ENCODE measurements around the gene NIT1. TPM values are rescaled to one million over a fixed set of nuclear protein-coding genes. Genes with fewer than 3 reads are reported as not detected.
"Not testable (repeated sequence)": the region's sequence is repeated elsewhere in the genome, so short reads cannot be mapped to it uniquely, and the experiment has no call there.

Gene NIT1
- total RNA-seq, 2 donors from 2014 or later, result 74.4 to 76.6 TPM

DNA sequence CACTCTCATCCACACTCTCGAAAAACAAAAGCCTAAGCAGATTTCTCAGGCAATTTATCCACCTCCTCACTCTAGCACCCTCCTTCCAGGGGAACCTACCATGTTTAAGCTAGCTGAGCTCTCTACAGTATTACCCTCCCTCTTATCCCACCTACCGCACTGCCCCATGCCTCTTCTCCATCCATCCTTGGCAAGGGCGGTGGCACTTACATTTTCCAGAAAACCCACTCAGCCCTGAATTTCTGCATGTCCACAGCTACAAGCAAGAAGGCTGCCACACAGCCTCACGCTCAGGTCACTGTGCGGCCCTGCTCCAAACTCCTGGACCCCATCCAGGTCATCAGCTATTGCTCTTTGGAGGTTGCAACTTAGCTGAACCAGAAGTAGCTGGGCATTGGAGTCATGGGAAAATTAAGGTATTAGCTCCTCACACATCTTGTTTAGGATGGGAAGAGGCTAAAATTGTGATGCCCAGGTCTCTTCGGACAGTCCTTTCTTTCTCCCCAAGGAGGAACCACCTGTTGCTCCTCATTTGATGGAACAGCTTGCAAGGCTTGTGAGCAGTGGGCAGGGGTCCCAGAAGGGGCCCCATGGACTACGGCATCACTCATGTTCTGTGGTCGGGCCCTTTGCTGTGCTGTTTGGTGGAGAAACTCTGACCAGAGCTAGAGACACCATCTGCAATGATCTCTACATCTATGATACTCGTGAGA, 18.7 kb upstream of the NIT1 start:
- peak in 1 of 2 donors; percentile 22 for DNase-seq
- ATAC-seq, result no peak
- intact Hi-C loops (cut with DNase I, micrococcal nuclease), result no loop called here

DNA sequence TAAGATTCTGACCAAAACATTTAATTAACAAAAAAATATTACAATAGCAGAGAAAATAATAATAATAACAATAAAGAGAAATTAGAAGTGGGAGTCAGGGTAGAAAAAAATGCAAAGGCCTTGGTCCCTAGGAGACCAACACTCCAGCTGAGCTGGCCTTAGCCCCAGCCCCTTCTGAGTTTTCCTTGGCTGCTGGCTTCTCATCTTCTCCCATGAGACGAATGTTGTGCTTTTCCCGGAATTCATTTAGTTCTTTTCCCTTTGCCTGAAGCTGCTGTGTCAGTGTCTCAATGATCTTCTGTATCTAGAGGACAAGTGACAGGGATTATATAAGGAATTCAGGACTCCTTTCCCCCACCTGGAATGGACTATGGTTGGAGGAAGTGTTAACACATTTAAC, 17.3 kb upstream of the NIT1 start:
- no peak for ATAC-seq
- no peak for DNase-seq
- intact Hi-C loops (cut with DNase I, micrococcal nuclease), result no loop called here

DNA sequence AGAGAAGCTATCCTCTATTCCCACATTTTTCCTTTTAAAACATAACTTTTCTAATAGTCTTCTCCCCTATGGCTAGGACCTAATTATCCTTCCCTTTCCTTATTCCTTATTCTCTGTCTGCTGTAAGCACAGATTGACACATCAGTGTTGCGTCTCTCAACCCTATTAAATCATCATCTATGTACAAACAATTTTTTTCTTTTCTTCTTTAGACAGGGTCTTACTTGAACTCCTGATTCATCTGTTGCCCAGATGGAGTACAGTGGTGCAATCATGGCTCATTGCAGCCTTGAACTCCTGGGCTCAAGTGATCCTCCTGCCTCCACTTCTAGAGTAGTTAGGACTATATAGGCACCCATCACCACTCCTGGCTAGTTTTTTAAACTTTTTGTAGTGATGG, 11.5 kb upstream of the NIT1 start:
- intact Hi-C loops (cut with DNase I, micrococcal nuclease), result no loop called here
- DNase-seq (no peak), ATAC-seq (no peak)

DNA sequence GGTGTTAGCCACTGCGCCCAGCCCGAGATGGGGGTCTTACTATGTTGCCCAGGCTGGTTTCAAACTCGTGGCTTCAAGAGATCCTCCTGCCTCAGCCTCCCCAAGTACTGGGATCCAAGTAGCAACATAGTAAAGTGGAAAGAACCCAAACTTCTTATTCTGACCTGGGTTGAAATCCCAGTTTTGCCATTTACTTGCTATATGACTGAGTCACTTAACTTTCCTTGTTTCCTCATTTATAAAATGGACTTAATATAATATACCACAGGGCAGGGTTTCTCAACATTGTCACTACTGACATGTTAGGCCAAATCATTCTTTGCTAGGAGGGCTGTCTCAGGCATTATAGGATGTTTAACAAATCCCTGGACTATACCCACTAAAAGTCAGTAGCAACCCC, 6.8 kb upstream of the NIT1 start:
- ATAC-seq (no peak), DNase-seq (no peak)

DNA sequence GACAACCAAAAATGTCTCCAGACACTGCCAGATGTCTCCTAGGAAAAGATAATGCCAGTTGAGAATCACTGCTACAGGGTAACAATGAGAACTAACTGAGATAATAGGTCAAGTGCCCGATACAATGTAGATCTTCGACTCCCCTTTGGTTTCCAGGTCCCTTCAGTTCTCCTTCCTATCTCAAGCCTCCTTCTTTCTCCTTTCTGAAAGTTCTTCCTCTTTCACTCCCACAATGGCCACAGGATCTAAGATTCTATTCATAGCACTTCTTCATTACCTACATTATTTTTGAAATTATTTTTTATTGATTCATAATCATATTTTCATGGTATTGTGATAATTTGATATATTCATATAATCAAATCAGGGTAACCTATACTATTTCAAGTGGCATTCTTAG, 6.4 kb upstream of the NIT1 start:
- ATAC-seq (no peak), DNase-seq (no peak)
- intact Hi-C loops (cut with DNase I, micrococcal nuclease), result no loop called here

More for the DNA sequence above, 6.8 kb upstream of the NIT1 start:
- intact Hi-C loops (cut with DNase I, micrococcal nuclease), result no loop called here

DNA sequence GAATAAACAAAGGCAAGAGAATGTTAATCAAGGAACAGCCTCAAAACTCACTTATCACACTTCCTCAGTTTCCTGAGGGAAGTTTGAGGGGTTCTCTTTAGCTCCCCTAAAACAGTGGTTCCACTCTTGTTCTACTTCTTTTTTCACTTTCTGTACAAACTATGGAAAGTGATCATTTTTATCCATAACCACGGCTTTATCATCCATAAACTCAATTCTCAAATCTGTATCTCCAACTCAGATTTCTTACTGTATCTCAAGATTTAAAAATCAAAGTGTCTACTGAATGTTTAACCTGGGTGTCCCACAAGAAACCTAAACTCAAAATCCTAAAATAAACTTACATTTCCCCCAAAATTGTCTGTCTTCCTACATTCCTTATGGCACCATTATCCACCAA, 4.0 kb upstream of the NIT1 start:
- no peak for ATAC-seq
- no peak for DNase-seq
- intact Hi-C loops (cut with DNase I, micrococcal nuclease), result no loop called here

DNA sequence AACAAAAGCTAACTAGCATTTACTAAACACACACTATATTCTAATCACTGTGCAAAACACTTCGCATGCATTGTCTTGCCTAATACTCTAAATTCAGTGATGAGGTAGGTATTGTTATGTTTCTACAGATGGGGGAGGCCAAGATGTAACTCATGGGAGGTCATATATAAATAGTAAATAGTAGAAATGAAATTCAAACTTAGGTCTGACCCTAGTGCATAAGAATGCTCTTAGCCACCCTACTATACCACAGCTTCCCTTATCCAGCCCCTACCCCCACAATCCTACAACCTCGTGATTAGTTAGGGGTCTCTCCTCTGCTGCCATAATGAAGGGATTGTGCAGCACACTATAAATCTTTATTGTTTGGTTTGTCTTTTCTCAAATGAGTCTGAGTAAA, 3.3 kb upstream of the NIT1 start:
- no peak for DNase-seq
- no peak for ATAC-seq
- intact Hi-C loops (cut with DNase I, micrococcal nuclease), result no loop called here

DNA sequence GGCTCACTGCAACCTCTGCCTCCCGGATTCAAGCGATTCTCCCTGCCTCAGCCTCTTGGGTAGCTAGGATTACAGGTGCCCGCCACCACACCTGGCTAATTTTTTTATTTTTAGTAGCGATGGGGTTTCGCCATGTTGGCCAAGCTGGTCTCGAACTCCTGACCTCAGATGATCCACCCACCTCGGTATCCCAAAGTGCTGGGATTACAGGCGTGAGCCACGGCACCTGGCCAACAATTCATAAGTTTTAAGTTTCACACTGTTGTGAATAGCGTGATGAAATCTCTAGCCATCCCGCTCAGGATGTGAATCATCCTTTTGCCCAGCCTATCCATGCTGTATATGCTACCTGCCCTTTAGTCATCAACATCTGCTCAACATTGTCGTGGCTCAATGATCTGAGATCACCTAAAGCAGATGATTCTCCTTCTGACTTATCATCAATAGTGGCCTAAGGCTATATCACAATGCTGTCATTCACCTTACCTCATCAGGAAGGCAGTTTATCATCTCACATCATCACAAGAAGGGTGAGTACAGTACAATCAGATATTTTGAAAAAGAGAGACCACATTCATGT, 2.7 kb upstream of the NIT1 start:
- intact Hi-C loops (cut with DNase I, micrococcal nuclease), result no loop called here
- DNase-seq, result no peak
- no peak for ATAC-seq

DNA sequence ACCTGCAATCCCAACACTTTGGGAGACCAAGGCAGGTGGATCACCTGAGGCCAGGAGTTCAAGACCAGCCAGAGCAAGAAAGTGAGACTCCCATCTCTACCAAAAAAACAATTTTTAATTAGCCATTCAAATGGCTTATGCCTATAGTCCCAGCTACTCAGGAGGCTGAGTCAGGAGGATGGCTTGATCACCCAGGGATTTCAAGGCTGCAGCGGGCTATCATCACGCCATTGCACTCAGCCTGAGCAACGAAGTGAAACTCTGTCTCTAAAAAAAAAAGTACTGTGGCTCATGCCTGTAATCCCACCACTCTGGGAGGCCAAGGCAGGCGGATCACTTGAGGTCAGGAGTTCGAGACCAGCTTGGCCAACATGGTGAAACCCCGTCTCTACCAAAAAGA, 1.9 kb upstream of the NIT1 start:
- ATAC-seq; DNase-seq; intact Hi-C loops (cut with DNase I, micrococcal nuclease): not testable (repeated sequence)

DNA sequence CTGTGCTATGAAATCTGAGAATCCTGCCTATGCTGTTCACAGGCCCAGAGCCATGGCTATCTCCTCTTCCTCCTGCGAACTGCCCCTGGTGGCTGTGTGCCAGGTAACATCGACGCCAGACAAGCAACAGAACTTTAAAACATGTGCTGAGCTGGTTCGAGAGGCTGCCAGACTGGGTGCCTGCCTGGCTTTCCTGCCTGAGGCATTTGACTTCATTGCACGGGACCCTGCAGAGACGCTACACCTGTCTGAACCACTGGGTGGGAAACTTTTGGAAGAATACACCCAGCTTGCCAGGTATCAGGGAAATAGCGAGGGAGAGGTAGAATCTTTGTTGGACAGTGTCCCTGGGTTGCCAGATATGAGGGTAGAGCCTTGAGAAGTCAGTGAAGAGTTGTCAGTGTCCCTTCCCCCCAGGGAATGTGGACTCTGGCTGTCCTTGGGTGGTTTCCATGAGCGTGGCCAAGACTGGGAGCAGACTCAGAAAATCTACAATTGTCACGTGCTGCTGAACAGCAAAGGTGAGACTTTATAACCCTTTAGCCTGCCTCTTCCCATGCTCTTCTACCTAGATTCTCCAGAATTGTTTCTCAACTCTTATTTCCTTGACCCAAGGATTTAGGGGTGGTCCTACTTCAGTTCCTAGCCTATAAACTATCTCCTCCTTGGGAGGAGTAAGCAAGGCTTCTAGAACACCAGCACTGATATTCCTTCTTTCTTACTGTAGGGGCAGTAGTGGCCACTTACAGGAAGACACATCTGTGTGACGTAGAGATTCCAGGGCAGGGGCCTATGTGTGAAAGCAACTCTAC, 1.4 kb downstream of the NIT1 start:
- intact Hi-C loops (cut with DNase I, micrococcal nuclease), result no loop called here

DNA sequence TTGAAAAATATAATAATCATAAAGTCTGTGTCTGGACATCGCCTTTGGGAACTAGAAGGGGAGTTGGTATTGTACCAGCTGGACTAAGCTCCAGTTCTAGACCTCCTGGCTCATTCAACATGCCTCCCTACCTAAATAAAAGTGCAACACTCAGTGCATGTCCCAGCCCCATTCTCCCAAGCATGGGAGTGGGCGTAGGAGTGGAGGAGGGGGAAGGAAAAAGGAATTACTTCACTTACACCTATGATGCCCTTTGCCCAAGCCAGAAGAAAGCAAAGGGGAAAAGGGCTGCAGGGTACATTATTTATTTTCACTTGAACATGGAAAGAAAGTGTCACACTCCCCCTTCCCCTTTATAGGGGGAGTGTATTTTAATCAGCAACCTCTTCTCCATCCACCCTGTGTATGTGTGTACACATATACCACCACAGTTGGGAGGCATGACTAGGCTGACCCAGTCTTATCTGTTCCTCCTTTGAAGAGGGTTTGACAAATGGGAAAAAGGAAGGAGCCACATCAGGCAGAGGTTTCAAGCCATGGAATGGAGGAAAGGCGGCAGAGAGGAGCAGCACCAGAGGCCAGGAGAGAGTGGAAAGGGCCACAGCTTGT, 3.2 kb downstream of the NIT1 start:
- ATAC-seq (no peak), DNase-seq (no peak)
- intact Hi-C loops (cut with DNase I, micrococcal nuclease), result no loop called here

More for the DNA sequence above, 1.4 kb downstream of the NIT1 start:
- ATAC-seq (peak; percentile 55), DNase-seq (peak; percentile 50 to 65)

DNA sequence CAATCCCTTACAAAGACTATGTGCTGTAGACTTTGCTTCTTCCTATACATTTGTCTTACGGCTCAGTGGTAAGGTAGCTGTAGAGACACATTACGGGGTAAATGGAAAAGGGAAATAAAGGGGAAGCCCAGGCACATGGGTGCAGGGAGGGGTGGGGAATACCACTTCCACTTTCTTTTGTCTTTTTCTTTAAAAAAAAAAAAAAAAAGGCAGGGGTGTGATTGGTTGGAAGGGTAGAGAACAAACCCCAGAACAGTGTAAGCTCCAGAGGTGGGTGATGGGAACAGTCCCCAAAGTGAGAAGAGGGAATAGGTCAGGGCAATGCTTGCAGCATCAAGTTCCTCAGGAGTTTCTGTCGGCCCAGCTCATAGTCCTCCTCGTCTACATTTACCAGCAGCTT, 3.9 kb downstream of the NIT1 start:
- ATAC-seq, result no peak

DNA sequence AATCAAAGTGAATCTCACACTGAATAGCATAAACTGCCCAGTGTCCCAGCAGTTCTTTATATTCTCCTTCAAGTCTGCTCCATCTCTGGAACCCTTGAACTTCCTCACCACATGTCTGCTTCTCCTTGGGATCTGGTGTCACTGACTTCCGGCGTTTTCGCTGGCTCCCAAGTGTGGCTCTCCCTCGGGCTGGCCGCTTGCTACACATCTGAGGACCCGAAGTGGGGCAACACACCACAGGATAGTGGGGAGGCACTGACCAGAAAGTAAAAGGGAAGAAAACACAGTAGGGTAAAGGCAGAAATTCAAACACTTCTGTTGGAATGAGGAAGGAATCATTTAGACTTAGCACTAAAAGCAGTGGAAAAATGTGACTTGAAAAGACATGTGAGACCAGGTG, 5.1 kb downstream of the NIT1 start:
- ATAC-seq, result no peak
- intact Hi-C loops (cut with DNase I, micrococcal nuclease), result no loop called here
- DNase-seq, result no peak

More for the DNA sequence above, 3.9 kb downstream of the NIT1 start:
- intact Hi-C loops (cut with DNase I, micrococcal nuclease), result no loop called here
- DNase-seq, result no peak

DNA sequence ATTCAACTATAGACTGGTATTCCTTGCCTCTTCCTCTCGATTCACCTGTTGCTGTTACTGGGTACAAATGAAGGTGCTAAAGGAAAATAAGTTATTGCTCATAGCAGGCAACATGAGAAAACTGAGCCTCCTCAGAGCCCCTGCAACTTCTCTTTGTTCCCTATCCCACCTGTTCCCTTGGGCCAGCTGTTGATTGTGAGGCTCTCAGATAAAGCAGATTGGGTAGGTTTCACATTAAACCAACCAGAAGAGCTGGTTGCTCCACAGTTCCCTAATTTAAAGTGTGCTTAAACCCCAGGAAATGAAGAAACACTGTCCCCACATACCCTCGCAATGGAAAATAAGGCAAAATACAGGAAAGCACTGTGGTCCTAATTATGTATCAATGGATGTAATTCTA, 9.7 kb downstream of the NIT1 start:
- ATAC-seq (no peak), DNase-seq (no peak)
- intact Hi-C loops (cut with DNase I, micrococcal nuclease), result no loop called here

DNA sequence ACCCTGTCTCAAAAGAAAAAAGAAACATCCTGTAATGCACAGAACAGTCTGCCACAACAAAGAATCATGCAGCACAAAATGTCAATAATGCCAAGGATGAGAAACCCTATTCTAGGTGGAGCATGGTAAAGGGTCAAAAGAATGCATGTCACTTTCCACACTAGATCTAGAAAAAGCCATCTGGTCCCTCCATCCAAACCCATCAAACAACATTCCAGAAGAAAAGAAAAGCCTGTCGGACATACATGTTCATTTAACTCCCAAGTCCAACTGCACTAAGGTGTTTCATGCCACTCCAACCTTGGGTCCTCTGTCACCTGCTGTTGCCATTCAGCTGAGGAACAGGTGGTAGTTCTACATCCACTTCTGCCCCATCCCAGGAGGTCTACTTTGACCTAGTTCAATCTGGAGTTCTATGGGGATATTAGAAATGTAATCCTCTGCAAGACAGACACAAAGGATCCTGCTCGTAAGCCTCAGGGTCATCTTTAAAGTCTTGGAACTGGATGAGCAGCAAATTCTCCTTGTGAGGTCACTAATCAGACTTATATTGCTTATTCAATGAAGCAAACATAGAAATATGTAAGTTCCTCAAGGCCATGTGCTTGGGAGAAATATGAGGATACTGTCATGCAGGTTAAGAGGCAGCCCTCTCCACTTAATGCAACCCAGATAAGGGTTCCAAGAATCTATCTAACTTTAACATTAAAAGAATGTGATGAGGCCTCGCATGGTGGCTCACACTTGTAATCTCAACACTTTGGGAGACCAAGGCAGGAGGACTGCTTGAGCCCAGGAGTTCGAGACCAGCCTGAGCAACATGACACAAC, 10.9 kb downstream of the NIT1 start:
- intact Hi-C loops (cut with DNase I, micrococcal nuclease), result no loop called here
- DNase-seq (no peak), ATAC-seq (no peak)

DNA sequence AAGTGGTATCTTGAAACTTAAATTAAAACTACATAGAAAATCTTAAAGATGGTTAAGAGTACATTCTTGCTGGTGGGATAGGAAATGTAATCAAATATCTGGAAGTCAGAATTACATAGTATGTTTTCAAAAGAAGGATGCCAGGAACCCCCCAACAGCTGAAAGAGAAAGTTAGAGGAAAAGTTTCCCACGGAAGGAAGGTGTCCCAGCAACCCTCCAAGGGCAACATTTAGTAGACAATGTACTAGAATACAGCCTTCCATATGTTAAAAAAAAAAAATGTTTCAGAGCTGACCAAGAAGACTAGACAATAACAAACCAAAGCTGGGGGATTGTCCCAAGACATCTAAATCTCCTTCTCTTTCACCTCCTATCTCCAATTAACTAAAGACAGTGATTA, 12.4 kb downstream of the NIT1 start:
- DNase-seq (no peak), ATAC-seq (no peak)
- intact Hi-C loops (cut with DNase I, micrococcal nuclease), result no loop called here

DNA sequence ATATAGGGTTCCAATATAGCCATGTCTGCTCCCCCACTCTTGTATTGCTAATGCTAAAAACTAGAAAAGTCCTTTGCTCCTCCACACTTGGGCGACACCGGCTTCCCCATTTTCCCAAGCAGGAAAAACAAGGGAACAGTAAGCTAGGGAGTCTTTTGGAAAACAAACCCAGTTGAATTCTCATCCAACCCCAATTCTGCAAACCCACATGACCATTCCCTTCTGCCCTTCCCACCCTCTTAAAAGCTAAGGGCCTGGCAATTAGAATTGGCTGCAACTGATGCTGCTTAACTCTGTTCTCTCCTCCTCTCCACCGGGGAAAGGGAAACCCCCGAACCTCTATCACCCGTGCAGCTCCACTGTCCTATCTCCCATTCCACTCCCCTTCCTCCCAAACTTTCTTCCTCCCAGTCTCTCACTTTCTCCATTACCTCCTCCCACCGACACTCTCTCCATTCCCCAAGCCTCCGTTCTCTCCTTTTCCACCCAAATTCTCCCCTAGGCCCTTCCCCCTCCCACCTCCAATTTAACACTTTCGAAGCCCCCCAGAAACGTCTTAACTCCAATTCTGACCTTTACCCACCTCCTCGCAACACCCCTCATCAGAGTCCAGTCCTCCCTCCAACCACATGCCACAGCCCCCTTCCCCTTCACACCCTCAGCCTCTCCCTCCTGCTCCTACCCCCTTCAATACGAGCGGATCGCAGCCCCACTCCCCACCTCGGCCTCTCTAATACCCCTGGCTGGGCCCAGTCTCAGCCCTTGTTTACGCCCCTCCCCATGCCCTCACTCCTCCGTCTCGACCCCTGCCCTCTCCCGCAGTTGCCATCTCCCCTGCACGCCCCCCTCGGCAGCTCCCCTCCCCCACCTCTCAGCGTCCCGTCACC, 13.9 kb downstream of the NIT1 start:
- DNase-seq (no peak), ATAC-seq (no peak)
- intact Hi-C loops (cut with DNase I, micrococcal nuclease), result no loop called here

Data from left colon (tissue), 2 donors.